Liver (tissue), 3 donors: ENCODE results near the gene KRT9.

Source experiments
- GABPA ChIP-seq, 2 donors: IDR thresholded peaks in 1 of 2; conservative IDR thresholded peaks in 1 of 2; 2 replicates each; pipeline ENCODE4 v1.6.1; 2016; ENCODE audit warnings: antibody characterized with exemption in 2 of 2, mild to moderate bottlenecking in 1 of 2, moderate library complexity in 1 of 2
- RAD21 ChIP-seq, 2 donors: IDR thresholded peaks; 2 replicates each; pipeline ENCODE4 v1.6.1; 2016; ENCODE audit warnings: antibody characterized with exemption in 2 of 2, mild to moderate bottlenecking in 2 of 2
- RXRA ChIP-seq, 2 donors: IDR thresholded peaks; 2 replicates each; pipeline ENCODE4 v1.6.1; 2017 to 2018; ENCODE audit warnings: antibody characterized with exemption in 2 of 2, mild to moderate bottlenecking in 1 of 2
- SP1 ChIP-seq: IDR thresholded peaks from 2 replicates; pipeline ENCODE4 v1.6.1; 2018; ENCODE audit warnings: antibody characterized with exemption, mild to moderate bottlenecking
- TAF1 ChIP-seq: conservative IDR thresholded peaks from 2 replicates; pipeline ENCODE4 v1.6.1; 2016; ENCODE audit warnings: antibody characterized with exemption, mild to moderate bottlenecking
- TF ChIP-seq, protein P1 (sequence below): IDR thresholded peaks from 2 replicates; pipeline ENCODE4 v1.6.1; 2016; ENCODE audit warnings: antibody characterized with exemption
- TF ChIP-seq, protein P2 (sequence below): fragments of 150-350 bp; IDR thresholded peaks from 2 replicates; pipeline ENCODE4 v1.5.1; 2017; ENCODE audit warnings: improper control_type of control experiment, low read depth, low read length; ENCODE audit not compliant: missing input control
- TF ChIP-seq, protein P3 (sequence below): IDR thresholded peaks from 2 replicates; pipeline ENCODE4 v1.6.1; 2016; ENCODE audit warnings: antibody characterized with exemption, mild to moderate bottlenecking
- donor health status: healthy.
- donor health status: healthy.

DNA sequence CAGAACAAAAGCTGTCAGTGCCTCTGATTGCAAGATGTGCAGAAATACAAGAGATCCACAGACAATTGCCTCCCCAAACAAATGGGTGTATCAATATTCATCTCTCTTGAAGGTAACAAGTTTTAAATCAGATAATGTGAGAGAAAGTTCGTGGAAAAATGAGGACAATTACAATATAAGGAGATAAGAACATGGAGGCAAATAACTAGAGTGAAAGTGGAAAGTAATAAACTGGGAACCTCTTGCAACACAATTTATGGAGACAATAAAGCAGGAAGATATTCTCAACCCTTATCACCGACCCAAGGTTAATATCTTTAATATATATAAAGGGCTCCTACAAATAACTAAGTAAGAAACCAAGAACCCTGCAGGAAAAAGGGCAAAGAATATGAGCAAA is 29.5 kb downstream of the KRT9 start:
- TF ChIP-seq, protein P1, sequence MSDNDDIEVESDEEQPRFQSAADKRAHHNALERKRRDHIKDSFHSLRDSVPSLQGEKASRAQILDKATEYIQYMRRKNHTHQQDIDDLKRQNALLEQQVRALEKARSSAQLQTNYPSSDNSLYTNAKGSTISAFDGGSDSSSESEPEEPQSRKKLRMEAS, result no peak
- TF ChIP-seq GABPA (IDR thresholded peaks at IDR 0.05 in 1 of 2, conservative IDR thresholded peaks at IDR 0.05 in 1 of 2) (no peak), SP1 (no peak), RAD21 (IDR thresholded peaks at IDR 0.05) (no peak), TAF1 (no peak), RXRA (IDR thresholded peaks at IDR 0.05) (no peak)
- TF ChIP-seq, protein P2, sequence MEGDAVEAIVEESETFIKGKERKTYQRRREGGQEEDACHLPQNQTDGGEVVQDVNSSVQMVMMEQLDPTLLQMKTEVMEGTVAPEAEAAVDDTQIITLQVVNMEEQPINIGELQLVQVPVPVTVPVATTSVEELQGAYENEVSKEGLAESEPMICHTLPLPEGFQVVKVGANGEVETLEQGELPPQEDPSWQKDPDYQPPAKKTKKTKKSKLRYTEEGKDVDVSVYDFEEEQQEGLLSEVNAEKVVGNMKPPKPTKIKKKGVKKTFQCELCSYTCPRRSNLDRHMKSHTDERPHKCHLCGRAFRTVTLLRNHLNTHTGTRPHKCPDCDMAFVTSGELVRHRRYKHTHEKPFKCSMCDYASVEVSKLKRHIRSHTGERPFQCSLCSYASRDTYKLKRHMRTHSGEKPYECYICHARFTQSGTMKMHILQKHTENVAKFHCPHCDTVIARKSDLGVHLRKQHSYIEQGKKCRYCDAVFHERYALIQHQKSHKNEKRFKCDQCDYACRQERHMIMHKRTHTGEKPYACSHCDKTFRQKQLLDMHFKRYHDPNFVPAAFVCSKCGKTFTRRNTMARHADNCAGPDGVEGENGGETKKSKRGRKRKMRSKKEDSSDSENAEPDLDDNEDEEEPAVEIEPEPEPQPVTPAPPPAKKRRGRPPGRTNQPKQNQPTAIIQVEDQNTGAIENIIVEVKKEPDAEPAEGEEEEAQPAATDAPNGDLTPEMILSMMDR, result no peak
- TF ChIP-seq, protein P3, sequence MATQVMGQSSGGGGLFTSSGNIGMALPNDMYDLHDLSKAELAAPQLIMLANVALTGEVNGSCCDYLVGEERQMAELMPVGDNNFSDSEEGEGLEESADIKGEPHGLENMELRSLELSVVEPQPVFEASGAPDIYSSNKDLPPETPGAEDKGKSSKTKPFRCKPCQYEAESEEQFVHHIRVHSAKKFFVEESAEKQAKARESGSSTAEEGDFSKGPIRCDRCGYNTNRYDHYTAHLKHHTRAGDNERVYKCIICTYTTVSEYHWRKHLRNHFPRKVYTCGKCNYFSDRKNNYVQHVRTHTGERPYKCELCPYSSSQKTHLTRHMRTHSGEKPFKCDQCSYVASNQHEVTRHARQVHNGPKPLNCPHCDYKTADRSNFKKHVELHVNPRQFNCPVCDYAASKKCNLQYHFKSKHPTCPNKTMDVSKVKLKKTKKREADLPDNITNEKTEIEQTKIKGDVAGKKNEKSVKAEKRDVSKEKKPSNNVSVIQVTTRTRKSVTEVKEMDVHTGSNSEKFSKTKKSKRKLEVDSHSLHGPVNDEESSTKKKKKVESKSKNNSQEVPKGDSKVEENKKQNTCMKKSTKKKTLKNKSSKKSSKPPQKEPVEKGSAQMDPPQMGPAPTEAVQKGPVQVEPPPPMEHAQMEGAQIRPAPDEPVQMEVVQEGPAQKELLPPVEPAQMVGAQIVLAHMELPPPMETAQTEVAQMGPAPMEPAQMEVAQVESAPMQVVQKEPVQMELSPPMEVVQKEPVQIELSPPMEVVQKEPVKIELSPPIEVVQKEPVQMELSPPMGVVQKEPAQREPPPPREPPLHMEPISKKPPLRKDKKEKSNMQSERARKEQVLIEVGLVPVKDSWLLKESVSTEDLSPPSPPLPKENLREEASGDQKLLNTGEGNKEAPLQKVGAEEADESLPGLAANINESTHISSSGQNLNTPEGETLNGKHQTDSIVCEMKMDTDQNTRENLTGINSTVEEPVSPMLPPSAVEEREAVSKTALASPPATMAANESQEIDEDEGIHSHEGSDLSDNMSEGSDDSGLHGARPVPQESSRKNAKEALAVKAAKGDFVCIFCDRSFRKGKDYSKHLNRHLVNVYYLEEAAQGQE, result no peak
